ENCODE data around the gene TTC31. TPM values are rescaled to one million over a fixed set of nuclear protein-coding genes. Genes with fewer than 3 reads are reported as not detected.

Gene TTC31
- total RNA-seq, 1 donor from 2014 or later = 23.8 TPM

DNA sequence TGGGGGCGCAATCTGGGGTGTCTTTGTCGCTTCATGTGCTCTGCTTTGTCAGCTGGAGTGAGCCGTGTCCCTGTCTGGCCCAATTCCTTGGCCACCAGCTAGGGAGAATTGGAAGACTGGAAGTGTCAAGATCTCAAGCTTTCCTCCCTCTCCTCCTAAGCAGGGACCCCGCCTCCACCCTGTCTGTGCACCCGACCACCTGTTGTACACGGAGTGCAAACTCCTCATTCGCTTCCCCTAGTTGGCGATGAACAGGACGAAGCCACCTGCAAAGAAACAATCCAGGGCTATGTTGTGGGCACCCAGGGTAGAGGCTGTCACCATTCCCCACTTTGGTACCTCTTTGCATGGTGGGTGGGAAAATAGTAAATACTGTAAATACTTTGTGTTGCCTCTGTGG lies 44.9 kb downstream of the TTC31 start:
- Mint-ChIP-seq H3K27ac (ENCODE audit: unreplicated experiment) (no peak overlapping the region), H3K27me3 (ENCODE audit: unreplicated experiment) (peaks cover 11% of the 10 kb centered on the region)
- DNase-seq = no peak

DNA sequence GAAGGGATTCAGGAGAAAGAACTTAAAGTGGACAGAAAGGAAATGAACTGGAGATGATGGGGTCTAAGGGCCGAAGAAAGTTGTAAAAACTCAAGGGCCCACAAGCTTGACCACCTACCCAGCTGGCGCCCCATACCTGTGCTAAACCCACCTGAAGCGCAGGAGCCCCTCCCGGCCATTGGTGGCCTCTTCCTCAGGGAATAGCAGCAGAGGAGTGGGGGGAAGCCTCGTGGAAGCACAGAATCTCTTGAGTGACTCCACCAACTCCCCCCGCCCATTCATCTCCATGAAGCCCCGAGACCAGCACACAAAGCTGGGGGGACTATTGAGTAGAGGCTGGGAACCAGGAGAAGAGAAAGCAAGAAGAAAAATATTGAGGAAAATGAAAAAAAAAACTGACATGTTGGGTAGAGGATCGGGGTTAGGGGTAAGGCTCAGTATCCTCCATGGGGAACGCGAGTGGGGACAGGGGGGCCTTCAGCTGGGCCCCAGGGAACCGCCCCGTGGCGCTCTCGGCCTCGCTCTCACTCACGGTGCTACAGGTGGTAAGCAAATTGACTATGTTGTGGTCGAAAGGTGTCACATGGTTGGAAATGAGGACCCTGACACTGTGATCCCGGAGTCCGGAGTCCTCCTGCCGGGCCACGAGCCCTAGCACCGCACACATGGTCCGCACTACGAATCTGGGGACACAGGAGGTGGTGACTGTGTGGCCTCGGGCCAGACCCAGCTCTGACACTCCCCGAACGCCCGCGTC lies 45.9 kb downstream of the TTC31 start:
- TF ChIP-seq, protein P1, sequence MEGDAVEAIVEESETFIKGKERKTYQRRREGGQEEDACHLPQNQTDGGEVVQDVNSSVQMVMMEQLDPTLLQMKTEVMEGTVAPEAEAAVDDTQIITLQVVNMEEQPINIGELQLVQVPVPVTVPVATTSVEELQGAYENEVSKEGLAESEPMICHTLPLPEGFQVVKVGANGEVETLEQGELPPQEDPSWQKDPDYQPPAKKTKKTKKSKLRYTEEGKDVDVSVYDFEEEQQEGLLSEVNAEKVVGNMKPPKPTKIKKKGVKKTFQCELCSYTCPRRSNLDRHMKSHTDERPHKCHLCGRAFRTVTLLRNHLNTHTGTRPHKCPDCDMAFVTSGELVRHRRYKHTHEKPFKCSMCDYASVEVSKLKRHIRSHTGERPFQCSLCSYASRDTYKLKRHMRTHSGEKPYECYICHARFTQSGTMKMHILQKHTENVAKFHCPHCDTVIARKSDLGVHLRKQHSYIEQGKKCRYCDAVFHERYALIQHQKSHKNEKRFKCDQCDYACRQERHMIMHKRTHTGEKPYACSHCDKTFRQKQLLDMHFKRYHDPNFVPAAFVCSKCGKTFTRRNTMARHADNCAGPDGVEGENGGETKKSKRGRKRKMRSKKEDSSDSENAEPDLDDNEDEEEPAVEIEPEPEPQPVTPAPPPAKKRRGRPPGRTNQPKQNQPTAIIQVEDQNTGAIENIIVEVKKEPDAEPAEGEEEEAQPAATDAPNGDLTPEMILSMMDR (IDR thresholded peaks at IDR 0.05; ENCODE audit: partially characterized antibody, unreplicated experiment) = no peak
- Mint-ChIP-seq H3K27me3 (ENCODE audit: unreplicated experiment) (peaks cover 9% of the 10 kb centered on the region), H3K9me3 (ENCODE audit: unreplicated experiment) (peaks cover 21% of the 10 kb centered on the region), H3K27ac (ENCODE audit: unreplicated experiment) (peak overlapping the region; percentile 96), H3K4me3 (ENCODE audit: unreplicated experiment) (peak overlapping the region; percentile 96), H3K4me1 (ENCODE audit: low read depth, unreplicated experiment) (peaks cover 20% of the 10 kb centered on the region), H3K36me3 (ENCODE audit: unreplicated experiment) (peaks cover 9% of the 10 kb centered on the region)
- DNase-seq = no peak

More for the DNA sequence above, 44.9 kb downstream of the TTC31 start:
- peaks cover 19% of the 10 kb centered on the region for H3K4me1 Mint-ChIP-seq (ENCODE audit: low read depth, unreplicated experiment)
- TF ChIP-seq, protein P1 (IDR thresholded peaks at IDR 0.05; ENCODE audit: partially characterized antibody, unreplicated experiment) = no peak
- H3K9me3 Mint-ChIP-seq (ENCODE audit: unreplicated experiment) = peaks cover 20% of the 10 kb centered on the region
- H3K36me3 Mint-ChIP-seq (ENCODE audit: unreplicated experiment) = peaks cover 9% of the 10 kb centered on the region
- peak overlapping the region; percentile 96 for H3K4me3 Mint-ChIP-seq (ENCODE audit: unreplicated experiment)

- peaks cover 20% of the 10 kb centered on the region for H3K4me1 Mint-ChIP-seq (ENCODE audit: low read depth, unreplicated experiment)
- H3K4me3 Mint-ChIP-seq (ENCODE audit: unreplicated experiment) = peak within 1 kb of the TSS; percentile 96
- H3K27ac Mint-ChIP-seq (ENCODE audit: unreplicated experiment) = peak within 1 kb of the TSS; percentile 96
- TF ChIP-seq, protein P1 (IDR thresholded peaks at IDR 0.05; ENCODE audit: partially characterized antibody, unreplicated experiment) = no peak
- peaks cover 26% of the 10 kb centered on the region for H3K9me3 Mint-ChIP-seq (ENCODE audit: unreplicated experiment)
- DNase-seq = peak; percentile 98
- peaks cover 9% of the 10 kb centered on the region for H3K36me3 Mint-ChIP-seq (ENCODE audit: unreplicated experiment)
- peaks cover 10% of the 10 kb centered on the region for H3K27me3 Mint-ChIP-seq (ENCODE audit: unreplicated experiment)
These were observed 46.7 kb downstream of the TTC31 start, which contains the start of the genes AUP1 and HTRA2 for GRCh38 chr2:74529357-74530238. TSS of gene AUP1 (minus strand) at chr2:74529706. CDS start at chr2:74529629, 77 bp downstream. TSS of gene HTRA2 (plus strand) at chr2:74529933. CDS start at chr2:74530007, 74 bp downstream.

DNA sequence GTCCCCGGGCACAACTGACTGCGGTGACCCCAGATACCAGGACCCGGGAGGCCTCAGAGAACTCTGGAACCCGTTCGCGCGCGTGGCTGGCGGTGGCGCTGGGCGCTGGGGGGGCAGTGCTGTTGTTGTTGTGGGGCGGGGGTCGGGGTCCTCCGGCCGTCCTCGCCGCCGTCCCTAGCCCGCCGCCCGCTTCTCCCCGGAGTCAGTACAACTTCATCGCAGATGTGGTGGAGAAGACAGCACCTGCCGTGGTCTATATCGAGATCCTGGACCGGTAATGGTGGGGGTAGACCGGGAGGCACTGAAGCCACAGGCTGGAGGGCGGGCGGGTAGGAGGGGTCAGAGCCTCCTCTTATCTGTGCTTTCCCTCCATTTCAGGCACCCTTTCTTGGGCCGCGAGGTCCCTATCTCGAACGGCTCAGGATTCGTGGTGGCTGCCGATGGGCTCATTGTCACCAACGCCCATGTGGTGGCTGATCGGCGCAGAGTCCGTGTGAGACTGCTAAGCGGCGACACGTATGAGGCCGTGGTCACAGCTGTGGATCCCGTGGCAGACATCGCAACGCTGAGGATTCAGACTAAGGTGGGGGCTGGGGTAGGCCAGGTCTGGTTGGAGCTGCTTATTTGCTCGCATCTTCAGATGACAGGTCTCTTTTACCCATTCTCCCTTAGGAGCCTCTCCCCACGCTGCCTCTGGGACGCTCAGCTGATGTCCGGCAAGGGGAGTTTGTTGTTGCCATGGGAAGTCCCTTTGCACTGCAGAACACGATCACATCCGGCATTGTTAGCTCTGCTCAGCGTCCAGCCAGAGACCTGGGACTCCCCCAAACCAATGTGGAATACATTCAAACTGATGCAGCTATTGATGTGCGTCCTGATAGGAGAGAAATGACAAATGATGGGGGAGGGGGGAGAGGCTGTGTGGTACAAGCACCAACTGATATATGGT lies 47.6 kb downstream of the TTC31 start:
- Mint-ChIP-seq H3K4me3 (ENCODE audit: unreplicated experiment) (peak overlapping the region; percentile 87), H3K36me3 (ENCODE audit: unreplicated experiment) (peaks cover 9% of the 10 kb centered on the region), H3K27me3 (ENCODE audit: unreplicated experiment) (peaks cover 10% of the 10 kb centered on the region), H3K27ac (ENCODE audit: unreplicated experiment) (peak overlapping the region; percentile 65), H3K4me1 (ENCODE audit: low read depth, unreplicated experiment) (peaks cover 20% of the 10 kb centered on the region), H3K9me3 (ENCODE audit: unreplicated experiment) (peaks cover 26% of the 10 kb centered on the region)
- peak; percentile 54 for DNase-seq
- TF ChIP-seq, protein P1 (IDR thresholded peaks at IDR 0.05; ENCODE audit: partially characterized antibody, unreplicated experiment) = no peak

Measured in glutamatergic neuron (in vitro differentiated cells).